ENCODE results near the gene CARD11.

CARD11 gene

DNA sequence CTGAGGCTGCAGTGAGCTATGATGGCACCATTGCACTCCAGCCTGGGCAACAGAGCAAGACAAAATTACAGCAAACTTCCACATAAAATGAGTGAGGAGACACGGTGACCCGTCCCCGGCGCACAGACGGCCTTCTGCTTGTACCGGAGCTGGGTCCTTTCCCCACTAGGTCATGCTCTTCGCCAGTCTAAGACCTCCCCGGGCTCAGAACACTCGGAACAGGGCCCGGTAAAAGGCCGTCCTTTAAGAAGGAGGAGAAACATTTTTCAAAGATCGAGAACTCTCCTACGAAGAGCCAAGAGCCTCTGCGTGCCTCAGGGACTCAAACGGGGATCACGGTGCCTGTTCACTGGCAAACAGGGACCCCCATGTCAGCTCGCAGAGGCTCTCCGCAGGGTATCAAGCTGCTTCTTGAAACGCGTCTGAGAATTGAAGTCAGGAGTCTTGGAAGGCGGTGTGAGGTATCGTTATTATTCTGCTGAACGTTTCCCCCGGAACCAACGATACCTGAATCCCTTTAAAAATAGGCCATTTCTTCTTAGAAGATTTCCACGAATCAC is 9.0 kb downstream of the CARD11 start:
- no peak for DNase-seq
- Histone ChIP-seq H3K27me3 (replicated peaks) (no peaks in the 10 kb centered on the region), H3K4me3 (ENCODE audit: low read depth, low read length) (no peak overlapping the region), H3K36me3 (replicated peaks) (no peaks in the 10 kb centered on the region), H3K27ac (no peak overlapping the region)
- TF ChIP-seq, protein P1, sequence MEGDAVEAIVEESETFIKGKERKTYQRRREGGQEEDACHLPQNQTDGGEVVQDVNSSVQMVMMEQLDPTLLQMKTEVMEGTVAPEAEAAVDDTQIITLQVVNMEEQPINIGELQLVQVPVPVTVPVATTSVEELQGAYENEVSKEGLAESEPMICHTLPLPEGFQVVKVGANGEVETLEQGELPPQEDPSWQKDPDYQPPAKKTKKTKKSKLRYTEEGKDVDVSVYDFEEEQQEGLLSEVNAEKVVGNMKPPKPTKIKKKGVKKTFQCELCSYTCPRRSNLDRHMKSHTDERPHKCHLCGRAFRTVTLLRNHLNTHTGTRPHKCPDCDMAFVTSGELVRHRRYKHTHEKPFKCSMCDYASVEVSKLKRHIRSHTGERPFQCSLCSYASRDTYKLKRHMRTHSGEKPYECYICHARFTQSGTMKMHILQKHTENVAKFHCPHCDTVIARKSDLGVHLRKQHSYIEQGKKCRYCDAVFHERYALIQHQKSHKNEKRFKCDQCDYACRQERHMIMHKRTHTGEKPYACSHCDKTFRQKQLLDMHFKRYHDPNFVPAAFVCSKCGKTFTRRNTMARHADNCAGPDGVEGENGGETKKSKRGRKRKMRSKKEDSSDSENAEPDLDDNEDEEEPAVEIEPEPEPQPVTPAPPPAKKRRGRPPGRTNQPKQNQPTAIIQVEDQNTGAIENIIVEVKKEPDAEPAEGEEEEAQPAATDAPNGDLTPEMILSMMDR (IDR thresholded peaks at IDR 0.05; ENCODE audit: low read depth, low read length, missing control alignments): no peak
- in situ Hi-C loops (cut with HindIII; ENCODE audit: low pct_ligation_motif_present, low sequenced_read_pairs): no loop called here

DNA sequence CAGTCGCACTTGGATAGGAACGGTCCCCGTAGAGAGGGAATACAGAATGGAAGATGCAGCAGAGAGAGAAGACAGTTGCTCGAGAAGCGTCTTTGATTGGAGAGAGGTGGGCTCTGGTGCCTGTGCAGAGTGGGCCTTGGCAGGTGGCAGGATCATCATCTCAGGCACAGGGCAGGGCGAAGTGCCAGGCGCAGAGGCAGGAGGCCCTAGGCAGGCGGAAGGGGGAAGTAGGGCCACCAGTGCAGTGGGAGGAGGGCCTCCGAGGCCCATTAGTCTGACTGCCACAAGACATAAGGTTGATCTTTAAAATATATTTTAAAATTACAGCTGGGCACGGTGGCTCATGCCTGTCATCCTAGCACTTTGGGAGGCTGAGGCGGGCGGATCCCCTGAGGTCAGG is 10.1 kb downstream of the CARD11 start:
- Histone ChIP-seq H3K27me3 (replicated peaks) (no peaks in the 10 kb centered on the region), H3K36me3 (replicated peaks) (no peaks in the 10 kb centered on the region), H3K27ac (no peak overlapping the region), H3K4me3 (ENCODE audit: low read depth, low read length) (no peak overlapping the region)
- TF ChIP-seq, protein P1 (IDR thresholded peaks at IDR 0.05; ENCODE audit: low read depth, low read length, missing control alignments): no peak
- DNase-seq: no peak
- in situ Hi-C loops (cut with HindIII; ENCODE audit: low pct_ligation_motif_present, low sequenced_read_pairs): no loop called here

DNA sequence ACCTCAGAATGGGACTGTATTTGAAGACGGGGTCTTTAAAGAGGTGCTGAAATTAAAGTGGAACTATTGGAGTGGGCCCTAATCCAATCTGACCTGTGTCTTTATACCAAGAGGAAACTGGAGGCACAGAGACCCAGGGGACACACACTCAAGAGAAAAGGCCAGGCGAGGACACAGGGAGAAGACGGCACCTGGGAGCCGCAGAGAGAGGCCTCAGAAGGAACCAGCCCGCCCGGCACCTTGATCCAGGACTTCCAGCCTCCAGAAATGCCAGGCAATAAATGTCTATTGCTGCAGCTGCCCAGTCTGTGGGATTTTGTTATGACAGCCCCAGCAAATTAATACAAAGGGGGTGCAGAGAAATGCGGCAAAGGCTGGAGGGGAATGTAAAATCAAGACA is 10.5 kb downstream of the CARD11 start:
- Histone ChIP-seq H3K27me3 (replicated peaks) (no peaks in the 10 kb centered on the region), H3K4me3 (ENCODE audit: low read depth, low read length) (no peak overlapping the region), H3K36me3 (replicated peaks) (no peaks in the 10 kb centered on the region), H3K27ac (no peak overlapping the region)
- in situ Hi-C loops (cut with HindIII; ENCODE audit: low pct_ligation_motif_present, low sequenced_read_pairs): no loop called here
- TF ChIP-seq, protein P1 (IDR thresholded peaks at IDR 0.05; ENCODE audit: low read depth, low read length, missing control alignments): no peak
- no peak for DNase-seq

DNA sequence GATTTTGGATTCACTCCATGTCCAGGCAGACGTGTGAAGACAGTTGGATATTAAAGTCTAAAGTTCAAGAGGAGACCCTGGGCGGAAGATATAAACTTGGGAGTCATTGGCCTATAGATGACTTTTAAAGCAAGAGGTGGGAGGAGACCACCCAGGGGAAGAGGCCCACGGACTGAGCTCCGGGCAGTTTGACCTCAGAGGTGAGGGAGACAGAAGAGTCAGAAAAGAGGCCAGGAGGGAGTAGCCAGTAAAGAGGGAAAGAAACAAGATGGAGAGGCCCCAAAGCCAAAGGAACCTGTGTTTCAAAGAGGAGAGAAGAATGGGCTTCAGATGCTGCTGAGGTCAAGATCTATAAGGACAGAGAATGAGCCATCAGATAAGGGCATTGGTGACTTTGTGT is 11.4 kb downstream of the CARD11 start:
- in situ Hi-C loops (cut with HindIII; ENCODE audit: low pct_ligation_motif_present, low sequenced_read_pairs): no loop called here
- Histone ChIP-seq H3K27me3 (replicated peaks) (no peaks in the 10 kb centered on the region), H3K27ac (no peak overlapping the region), H3K36me3 (replicated peaks) (no peaks in the 10 kb centered on the region), H3K4me3 (ENCODE audit: low read depth, low read length) (no peak overlapping the region)
- DNase-seq: no peak
- TF ChIP-seq, protein P1 (IDR thresholded peaks at IDR 0.05; ENCODE audit: low read depth, low read length, missing control alignments): no peak

DNA sequence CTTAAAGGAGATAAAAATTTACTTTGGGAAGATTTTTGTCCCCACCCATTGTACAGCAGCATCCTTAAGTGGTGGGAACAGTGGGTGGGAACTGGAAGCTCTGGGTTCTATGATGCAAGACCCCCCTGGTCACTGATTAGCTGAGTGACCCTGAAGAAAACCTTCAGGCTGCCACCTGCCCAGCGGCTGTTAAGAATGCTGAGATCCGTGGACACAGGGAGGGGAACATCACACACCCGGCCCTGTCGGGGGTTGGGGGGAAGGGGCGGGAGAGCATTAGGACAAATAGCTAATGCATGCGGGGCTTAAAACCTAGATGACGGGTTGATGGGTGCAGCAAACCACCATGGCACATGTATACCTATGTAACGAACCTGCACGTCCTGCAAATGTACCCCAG is 14.5 kb downstream of the CARD11 start:
- in situ Hi-C loops (cut with HindIII; ENCODE audit: low pct_ligation_motif_present, low sequenced_read_pairs): no loop called here
- DNase-seq: no peak
- no peaks in the 10 kb centered on the region for H3K36me3 ChIP-seq (replicated peaks)
- no peak overlapping the region for H3K27ac ChIP-seq
- TF ChIP-seq, protein P1 (IDR thresholded peaks at IDR 0.05; ENCODE audit: low read depth, low read length, missing control alignments): no peak
- H3K27me3 ChIP-seq (replicated peaks): no peaks in the 10 kb centered on the region
- no peak overlapping the region for H3K4me3 ChIP-seq (ENCODE audit: low read depth, low read length)

DNA sequence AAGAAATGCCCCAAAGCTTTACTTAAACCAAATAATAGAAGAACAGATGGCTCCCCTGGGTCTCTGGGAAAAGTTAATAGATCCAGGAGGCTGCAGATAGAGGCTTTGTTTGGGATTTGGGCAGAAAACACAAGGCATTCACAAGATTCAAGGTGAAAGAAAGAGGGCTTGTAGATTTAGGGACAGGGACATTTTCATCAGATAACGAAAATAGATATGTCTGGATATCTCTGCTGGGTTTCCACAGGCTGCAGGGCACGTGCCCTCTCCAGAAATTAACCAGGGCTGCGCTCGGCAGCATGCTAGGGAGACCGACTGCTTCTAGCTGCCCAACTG is 14.9 kb downstream of the CARD11 start:
- Histone ChIP-seq H3K27ac (no peak overlapping the region), H3K27me3 (replicated peaks) (no peaks in the 10 kb centered on the region), H3K36me3 (replicated peaks) (no peaks in the 10 kb centered on the region), H3K4me3 (ENCODE audit: low read depth, low read length) (no peak overlapping the region)
- in situ Hi-C loops (cut with HindIII; ENCODE audit: low pct_ligation_motif_present, low sequenced_read_pairs): no loop called here
- TF ChIP-seq, protein P1 (IDR thresholded peaks at IDR 0.05; ENCODE audit: low read depth, low read length, missing control alignments): no peak
- no peak for DNase-seq

All from brain microvascular endothelial cell (primary cell).